Spleen (tissue), 11 donors: ENCODE measurements around the gene KIF6. TPM values are rescaled to one million over a fixed set of nuclear protein-coding genes. Genes with fewer than 3 reads are reported as not detected.

Experiments used
- DNase-seq: peaks from one replicate; pipeline ENCODE4 v3.0.0-alpha.2; 2020
- H3K27ac ChIP-seq, 8 donors: fragments of 200-600 bp; sonication (generic) in 7 of 8; 1 replicate in 4 of 8; 2 replicates in 4 of 8; pipeline versions ENCODE4 v1.5.0 to v1.8.0; 2016 to 2021; ENCODE audit warnings: inconsistent platforms in 4 of 8, mild to moderate bottlenecking in 4 of 8, moderate library complexity in 1 of 8
- H3K27me3 ChIP-seq, 7 donors: fragments of 200-600 bp; sonication (generic) in 6 of 7; replicated peaks in 1 of 7; 1 replicate in 4 of 7; 2 replicates in 3 of 7; pipeline versions ENCODE4 v1.5.0 to v1.8.0; 2016 to 2021; ENCODE audit warnings: inconsistent platforms in 3 of 7, mild to moderate bottlenecking in 1 of 7
- H3K36me3 ChIP-seq, 6 donors: fragments of 200-600 bp; sonication (generic) in 5 of 6; 1 replicate in 4 of 6; 2 replicates in 2 of 6; pipeline versions ENCODE4 v1.5.0 to v1.8.0; 2016 to 2021; ENCODE audit warnings: inconsistent platforms in 2 of 6
- H3K4me1 ChIP-seq, 6 donors: fragments of 200-600 bp; sonication (generic) in 5 of 6; 1 replicate in 3 of 6; 2 replicates in 3 of 6; pipeline versions ENCODE4 v1.5.0 to v1.8.0; 2016 to 2021; ENCODE audit warnings: inconsistent platforms in 3 of 6
- H3K4me3 ChIP-seq, 8 donors: fragments of 200-600 bp; sonication (generic) in 7 of 8; 1 replicate in 4 of 8; 2 replicates in 4 of 8; pipeline versions ENCODE4 v1.5.0 to v1.8.0; 2016 to 2021; ENCODE audit warnings: inconsistent platforms in 4 of 8, mild to moderate bottlenecking in 4 of 8, moderate library complexity in 2 of 8
- H3K9me3 ChIP-seq, 8 donors: fragments of 200-600 bp; sonication (generic) in 7 of 8; 1 replicate in 4 of 8; 2 replicates in 4 of 8; pipeline versions ENCODE4 v1.5.0 to v1.8.0; 2016 to 2021; ENCODE audit warnings: inconsistent platforms in 4 of 8
- CTCF ChIP-seq, 11 experiments: fragments of 200-600 bp in 7 of 11; fragments of 450-650 bp in 4 of 11; sonication (generic) in 4 of 11; IDR thresholded peaks in 8 of 11; conservative IDR thresholded peaks in 3 of 11; 1 replicate in 7 of 11; 2 replicates in 4 of 11; pipeline versions ENCODE4 v1.4.0 to v1.8.0; 2016 to 2021; ENCODE audit warnings: antibody characterized with exemption in 11 of 11, inconsistent platforms in 4 of 11, mild to moderate bottlenecking in 1 of 11
- POLR2A ChIP-seq, 3 donors: fragments of 450-650 bp; IDR thresholded peaks; one replicate each; pipeline ENCODE4 v1.5.1; 2017; ENCODE audit warnings: antibody characterized with exemption in 3 of 3, mild to moderate bottlenecking in 1 of 3
- POLR2AphosphoS5 ChIP-seq, 3 donors: sonication (generic); formaldehyde crosslinking; IDR thresholded peaks; one replicate each; pipeline ENCODE4 v1.5.1; 2017; ENCODE audit warnings: antibody characterized with exemption in 3 of 3
- WGBS, 5 donors: extraction: QIAGEN DNeasy Blood & Tissue Kit in 3 of 5; methylation state at CpG; one replicate each; pipeline versions ENCODE4 v1.1.5 to v1.1.7; 2013 to 2018; 5-methylcytosine and 5-hydroxymethylcytosine counted together
- intact Hi-C: fragments of 100-400 bp; cut with DNase I; formaldehyde crosslinking; loops from one replicate; pipeline ENCODE4 v1.15.0; 2023; ENCODE audit warnings: low total_unique reads
- polyA plus RNA-seq, 3 donors: library from polyadenylated mRNA; stranded (reverse); fragments of 200-250 nt; gene quantifications; one replicate each; pipeline ENCODE4 v1.2.1, GENCODE V29; 2013
- total RNA-seq, 7 donors: library from RNA; depleted of rRNA in 3 of 7; stranded (reverse); fragments of >200 nt in 3 of 7; fragmentation: NEBNext Ultra II Directional in 4 of 7; extraction: Animal tissue kit (Norgen Biotek cat#: 25700) in 4 of 7; gene quantifications; one replicate each; pipeline versions ENCODE4 v1.1.0 to v1.2.1, GENCODE V29; 2016 to 2021
- donor health status: healthy with polysubstance abuse.
- donor health status: DM: no; HTN: no; CAD: no; lungs with moderate emphysema.
- donor health status: DM: no; HTN: no; CAD: no.
- donor health status: Bipolar disorder and iron deficiency.
- donor health status: healthy.
- donor health status: DM: no; HTN: no; CAD: no.
- donor health status: DM: yes; HTN: yes; CAD: no.

Gene KIF6
- total and polyA plus RNA-seq, 10 donors = 0.10 to 0.75 (median 0.24) TPM; not detected in 3

- Histone ChIP-seq H3K4me1 (peaks cover 0 to 5% (median 0%) of the 10 kb centered on the region in 6 donors), H3K27ac (no peak overlapping the region), H3K27me3 (peaks cover 0 to 6% (median 0%) of the 10 kb centered on the region in 7 donors), H3K4me3 (no peak overlapping the region), H3K36me3 (no peaks in the 10 kb centered on the region), H3K9me3 (no peaks in the 10 kb centered on the region)
- no peak for DNase-seq
- TF ChIP-seq CTCF (IDR thresholded peaks at IDR 0.05 in 8 of 11, conservative IDR thresholded peaks at IDR 0.05 in 3 of 11) = no peak
- no peak for TF ChIP-seq POLR2A (IDR thresholded peaks at IDR 0.05)
- no peak for TF ChIP-seq POLR2AphosphoS5 (IDR thresholded peaks at IDR 0.05)
- intact Hi-C loops = no loop called here
- WGBS, 5 donors = 83 to 96% (median 88%) methylated on average over 2 of the region's 2 CpGs
Measured at GRCh38 chr6:39524007-39524406, 201.2 kb downstream of the KIF6 start.

- intact Hi-C loops = no loop called here
- no peak overlapping the region for H3K27ac ChIP-seq
- WGBS, 5 donors = 51 to 84% (median 64%) methylated on average over 2 of the region's 2 CpGs
- no peak for DNase-seq
- H3K36me3 ChIP-seq = no peaks in the 10 kb centered on the region
- TF ChIP-seq CTCF (IDR thresholded peaks at IDR 0.05 in 8 of 11, conservative IDR thresholded peaks at IDR 0.05 in 3 of 11) = no peak
- TF ChIP-seq POLR2AphosphoS5 (IDR thresholded peaks at IDR 0.05) = no peak
- no peak for TF ChIP-seq POLR2A (IDR thresholded peaks at IDR 0.05)
- H3K4me3 ChIP-seq = no peak overlapping the region
- peaks cover 0 to 6% (median 0%) of the 10 kb centered on the region in 7 donors for H3K27me3 ChIP-seq
- H3K9me3 ChIP-seq = no peaks in the 10 kb centered on the region
- peaks cover 0 to 5% (median 0%) of the 10 kb centered on the region in 6 donors for H3K4me1 ChIP-seq
Measured at GRCh38 chr6:39521958-39522357, 203.2 kb downstream of the KIF6 start.

GRCh38 chr6:39520916-39521315, 204.3 kb downstream of the KIF6 start:
- Histone ChIP-seq H3K9me3 (no peaks in the 10 kb centered on the region), H3K36me3 (no peaks in the 10 kb centered on the region), H3K27me3 (peaks cover 0 to 6% (median 0%) of the 10 kb centered on the region in 7 donors), H3K4me3 (no peak overlapping the region), H3K4me1 (peaks cover 0 to 5% (median 0%) of the 10 kb centered on the region in 6 donors), H3K27ac (no peak overlapping the region)
- intact Hi-C loops = no loop called here
- 60 to 83% (median 77%) methylated on average over 1 of the region's 1 CpG for WGBS, 5 donors
- TF ChIP-seq POLR2AphosphoS5 (IDR thresholded peaks at IDR 0.05) = no peak
- TF ChIP-seq CTCF (IDR thresholded peaks at IDR 0.05 in 8 of 11, conservative IDR thresholded peaks at IDR 0.05 in 3 of 11) = no peak
- TF ChIP-seq POLR2A (IDR thresholded peaks at IDR 0.05) = no peak
- DNase-seq = no peak

- Histone ChIP-seq H3K27me3 (peaks cover 0 to 4% (median 0%) of the 10 kb centered on the region in 7 donors), H3K4me3 (no peak overlapping the region), H3K4me1 (peaks cover 0 to 5% (median 0%) of the 10 kb centered on the region in 6 donors), H3K27ac (no peak overlapping the region), H3K36me3 (no peaks in the 10 kb centered on the region), H3K9me3 (no peaks in the 10 kb centered on the region)
- intact Hi-C loops = no loop called here
- TF ChIP-seq POLR2A (IDR thresholded peaks at IDR 0.05) = no peak
- no peak for TF ChIP-seq POLR2AphosphoS5 (IDR thresholded peaks at IDR 0.05)
- TF ChIP-seq CTCF (IDR thresholded peaks at IDR 0.05 in 8 of 11, conservative IDR thresholded peaks at IDR 0.05 in 3 of 11) = no peak
- WGBS, 5 donors = 68 to 87% (median 77%) methylated on average over 5 of the region's 5 CpGs
- no peak for DNase-seq
Measured at GRCh38 chr6:39520411-39520810, 204.8 kb downstream of the KIF6 start.
